HEK293T (cell line): ENCODE data around the gene PCSK5.

Experiments used
- CTCF ChIA-PET: fragments of 350-600 bp; formaldehyde crosslinking; extraction: SDS; loops from one replicate; lab custom pipeline; 2021; ENCODE audit warnings: antibody characterized with exemption, inconsistent platforms; lab: Yijun Ruan, JAX
- POLR2A ChIA-PET: fragments of 350-600 bp; formaldehyde crosslinking; extraction: SDS; loops from one replicate; lab custom pipeline; 2020; ENCODE audit warnings: antibody characterized with exemption, inconsistent platforms; lab: Yijun Ruan, JAX
- DNase-seq: peaks from one replicate; pipeline ENCODE4 v3.0.0; 2012; ENCODE audit warnings: mixed read lengths; ENCODE audit errors: extremely low spot score
- ARNT ChIP-seq: fragments of 450-650 bp; IDR thresholded peaks from 2 replicates; pipeline ENCODE4 v1.6.1; 2017; ENCODE audit warnings: mild to moderate bottlenecking
- BHLHE40 ChIP-seq: fragments of 450-650 bp; IDR thresholded peaks from 2 replicates; pipeline ENCODE4 v1.6.1; 2016; ENCODE audit warnings: mild to moderate bottlenecking, moderate library complexity, borderline replicate concordance
- CTBP1 ChIP-seq: fragments of 450-650 bp; IDR thresholded peaks from 2 replicates; pipeline ENCODE4 v1.6.1; 2016; ENCODE audit warnings: borderline replicate concordance
- ELF4 ChIP-seq: fragments of 450-650 bp; IDR thresholded peaks from 2 replicates; pipeline ENCODE4 v1.6.1; 2017; ENCODE audit warnings: antibody characterized with exemption
- FOXA1 ChIP-seq: fragments of 450-650 bp; IDR thresholded peaks from 2 replicates; pipeline ENCODE4 v1.6.1; 2016; ENCODE audit warnings: mild to moderate bottlenecking
- FOXK2 ChIP-seq: fragments of 450-650 bp; IDR thresholded peaks from 2 replicates; pipeline ENCODE4 v1.6.1; 2016; ENCODE audit warnings: mild to moderate bottlenecking
- FOXM1 ChIP-seq: fragments of 450-650 bp; IDR thresholded peaks from 2 replicates; pipeline ENCODE4 v1.6.1; 2017; ENCODE audit warnings: mild to moderate bottlenecking, borderline replicate concordance
- HDGF ChIP-seq: fragments of 450-650 bp; IDR thresholded peaks from 2 replicates; pipeline ENCODE4 v1.6.1; 2017; ENCODE audit warnings: antibody characterized with exemption, borderline replicate concordance
- L3MBTL2 ChIP-seq: fragments of 450-650 bp; conservative IDR thresholded peaks from 2 replicates; pipeline ENCODE4 v1.6.1; 2016; ENCODE audit warnings: mild to moderate bottlenecking
- LEF1 ChIP-seq: fragments of 450-650 bp; IDR thresholded peaks from 2 replicates; pipeline ENCODE4 v1.6.1; 2017; ENCODE audit warnings: mild to moderate bottlenecking, borderline replicate concordance
- NFRKB ChIP-seq: fragments of 450-650 bp; IDR thresholded peaks from 2 replicates; pipeline ENCODE4 v1.6.1; 2016; ENCODE audit warnings: mild to moderate bottlenecking, moderate library complexity
- PKNOX1 ChIP-seq: fragments of 450-650 bp; IDR thresholded peaks from 2 replicates; pipeline ENCODE4 v1.6.1; 2016
- SP1 ChIP-seq: fragments of 450-650 bp; IDR thresholded peaks from 2 replicates; pipeline ENCODE4 v1.6.1; 2017
- SUZ12 ChIP-seq: fragments of 450-650 bp; IDR thresholded peaks from 2 replicates; pipeline ENCODE4 v1.6.1; 2016; ENCODE audit warnings: mild to moderate bottlenecking
- TARDBP ChIP-seq: fragments of 450-650 bp; IDR thresholded peaks from 2 replicates; pipeline ENCODE4 v1.6.1; 2016
- ZNF384 ChIP-seq: fragments of 450-650 bp; IDR thresholded peaks from 2 replicates; pipeline ENCODE4 v1.6.1; 2016

The PCSK5 gene

DNA sequence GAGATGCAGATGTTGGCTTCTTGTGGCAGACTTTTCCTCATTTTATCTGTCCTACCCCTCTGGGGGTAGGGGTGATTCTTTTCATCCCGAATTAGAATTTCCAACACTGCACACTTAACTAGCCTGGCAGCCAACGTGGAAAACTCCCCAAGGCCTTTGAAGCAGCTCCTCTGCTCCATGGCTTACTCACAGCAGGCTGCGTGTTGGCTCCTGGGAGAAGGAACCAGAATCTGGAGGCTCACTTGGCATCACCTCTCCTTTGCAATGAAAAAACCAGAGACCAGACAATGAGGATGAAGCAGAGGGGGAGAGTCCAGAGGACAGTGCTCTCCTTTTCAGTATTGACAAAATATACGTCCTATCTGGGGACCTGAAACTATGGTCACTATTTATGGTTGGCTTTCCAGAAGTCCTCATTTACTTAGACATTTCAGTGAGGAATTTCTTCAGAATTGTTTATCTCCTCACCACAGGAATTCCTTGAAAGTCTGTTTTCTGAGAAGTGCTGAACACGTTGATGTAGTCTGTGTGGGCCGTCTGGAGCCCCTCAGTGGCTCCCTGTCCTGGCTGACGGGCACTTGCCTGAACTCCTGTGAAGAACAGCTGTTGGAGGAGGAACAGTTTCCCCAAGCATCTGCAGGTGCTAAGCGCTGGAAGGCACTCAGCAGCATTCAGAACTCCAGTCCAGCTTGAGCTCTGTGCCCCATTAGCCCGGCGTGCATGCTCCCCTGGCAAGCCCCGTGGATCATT lies 272.5 kb downstream of the PCSK5 start:
- ChIA-PET POLR2A (no interaction called here), CTCF (no interaction called here)
- DNase-seq: no peak
- no peak for TF ChIP-seq SP1
- TF ChIP-seq TARDBP: no peak
- no peak for TF ChIP-seq NFRKB
- TF ChIP-seq PKNOX1: no peak
- no peak for TF ChIP-seq FOXK2
- no peak for TF ChIP-seq CTBP1
- TF ChIP-seq L3MBTL2: no peak
- no peak for TF ChIP-seq LEF1
- no peak for TF ChIP-seq FOXM1
- no peak for TF ChIP-seq ELF4
- no peak for TF ChIP-seq HDGF

GRCh38 chr9:76166526-76166925 lies 276.1 kb downstream of the PCSK5 start:
- ChIA-PET POLR2A (no interaction called here), CTCF (no interaction called here)
- TF ChIP-seq SUZ12 (no peak), ELF4 (no peak), L3MBTL2 (no peak), NFRKB (no peak), ARNT (no peak), HDGF (no peak), FOXK2 (no peak), FOXM1 (no peak)
- DNase-seq: no peak

DNA sequence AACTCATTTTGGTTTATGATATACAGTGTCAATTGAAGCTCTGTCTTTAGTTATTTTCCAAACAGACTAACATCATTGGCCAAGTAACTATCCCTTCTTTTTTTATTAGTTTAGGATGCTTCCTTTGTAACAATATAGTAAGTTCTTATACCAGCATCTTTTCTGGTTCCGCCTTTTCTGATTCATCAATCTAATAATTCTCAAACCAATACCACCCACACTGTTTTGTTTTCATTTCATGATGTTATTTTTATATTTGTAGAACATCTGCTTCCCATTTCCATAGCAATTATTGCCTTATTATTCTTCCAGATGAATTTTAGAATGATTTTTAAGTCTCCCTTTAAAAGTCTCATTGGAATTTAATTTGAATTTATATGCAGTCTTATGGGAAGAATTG lies 285.7 kb downstream of the PCSK5 start:
- CTCF ChIA-PET: no interaction called here
- TF ChIP-seq FOXM1: no peak
- POLR2A ChIA-PET: no interaction called here
- DNase-seq: no peak

DNA sequence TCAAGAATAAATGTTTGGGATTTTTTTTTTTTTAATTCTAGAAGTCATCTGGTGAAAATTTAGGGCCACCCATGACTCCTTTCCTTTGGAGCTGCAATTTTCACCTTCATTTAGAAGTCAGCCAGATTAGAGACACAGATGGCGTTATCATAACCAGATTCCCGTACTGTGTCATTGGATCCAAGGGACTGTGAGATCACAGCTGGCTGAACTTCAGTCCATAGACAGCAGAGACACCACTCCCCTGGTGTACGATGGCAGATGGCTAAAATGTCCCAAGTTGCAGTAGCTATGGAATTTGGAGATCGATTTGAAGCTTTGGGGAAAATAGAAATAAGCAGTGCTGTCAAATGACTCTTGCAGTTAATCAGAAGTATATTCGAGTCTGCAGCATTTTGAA lies 287.5 kb downstream of the PCSK5 start:
- ChIA-PET POLR2A (no interaction called here), CTCF (no interaction called here)
- no peak for DNase-seq
- no peak for TF ChIP-seq ELF4
- TF ChIP-seq ZNF384: no peak
- TF ChIP-seq ARNT: no peak
- TF ChIP-seq CTBP1: no peak
- no peak for TF ChIP-seq FOXA1
- no peak for TF ChIP-seq LEF1
- no peak for TF ChIP-seq FOXM1
- no peak for TF ChIP-seq TARDBP
- TF ChIP-seq SUZ12: no peak
- TF ChIP-seq FOXK2: no peak
- TF ChIP-seq PKNOX1: no peak
- TF ChIP-seq HDGF: no peak
- TF ChIP-seq SP1: no peak
- no peak for TF ChIP-seq L3MBTL2

DNA sequence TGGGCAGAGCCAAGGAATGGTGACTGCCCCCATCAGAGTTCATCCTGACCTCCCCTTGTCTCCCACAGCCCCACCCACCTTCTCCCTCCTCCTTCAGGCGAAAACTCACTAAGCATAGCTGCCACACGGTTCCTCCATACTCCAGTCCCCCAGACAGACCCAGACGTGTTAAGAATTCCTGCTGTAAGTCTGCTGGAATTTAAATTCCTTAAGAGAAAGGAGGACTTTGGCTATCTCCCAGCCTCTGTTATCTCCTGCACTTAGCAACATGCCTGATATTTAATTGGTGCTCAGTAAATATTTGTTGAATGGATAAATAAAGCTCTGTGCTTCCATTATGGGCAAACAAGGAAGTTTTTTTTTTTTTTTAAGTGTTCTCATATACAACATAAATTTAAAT lies 290.1 kb downstream of the PCSK5 start:
- POLR2A ChIA-PET: no interaction called here
- CTCF ChIA-PET: no interaction called here
- TF ChIP-seq FOXA1: no peak
- TF ChIP-seq CTBP1: no peak
- TF ChIP-seq L3MBTL2: no peak
- TF ChIP-seq FOXM1: no peak
- TF ChIP-seq PKNOX1: no peak
- TF ChIP-seq NFRKB: no peak
- TF ChIP-seq HDGF: no peak
- no peak for TF ChIP-seq BHLHE40
- DNase-seq: no peak

GRCh38 chr9:76181020-76181641 lies 290.7 kb downstream of the PCSK5 start:
- TF ChIP-seq PKNOX1 (no peak), SUZ12 (no peak), ARNT (no peak), FOXM1 (no peak), HDGF (no peak), TARDBP (no peak), FOXA1 (no peak), BHLHE40 (no peak), FOXK2 (no peak)
- CTCF ChIA-PET: no interaction called here
- POLR2A ChIA-PET: no interaction called here
- DNase-seq: no peak
